ENCODE data around the gene CNGB1. TPM values are rescaled to one million over a fixed set of nuclear protein-coding genes. Genes with fewer than 3 reads are reported as not detected.
"Not testable (repeated sequence)": the region's sequence is repeated elsewhere in the genome, so short reads cannot be mapped to it uniquely, and the experiment has no call there.

Gene CNGB1
- total RNA-seq, 1 experiment from 2014 or later, result not detected

- no peak overlapping the region for H3K4me3 ChIP-seq
- no peak overlapping the region for H3K27ac ChIP-seq
- no peaks in the 10 kb centered on the region for H3K4me1 ChIP-seq
- no peak for DNase-seq
- H3K27me3 ChIP-seq, result peaks cover 16% of the 10 kb centered on the region
- no peaks in the 10 kb centered on the region for H3K36me3 ChIP-seq
- H3K9me3 ChIP-seq (replicated peaks), result no peaks in the 10 kb centered on the region
These were observed 46.4 kb downstream of the CNGB1 start for GRCh38 chr16:57924514-57924913.

GRCh38 chr16:57923841-57924240 lies 47.1 kb downstream of the CNGB1 start:
- no peak overlapping the region for H3K27ac ChIP-seq
- no peaks in the 10 kb centered on the region for H3K36me3 ChIP-seq
- no peaks in the 10 kb centered on the region for H3K4me1 ChIP-seq
- no peaks in the 10 kb centered on the region for H3K9me3 ChIP-seq (replicated peaks)
- no peak overlapping the region for H3K4me3 ChIP-seq
- no peak for DNase-seq
- H3K27me3 ChIP-seq, result peaks cover 16% of the 10 kb centered on the region

DNA sequence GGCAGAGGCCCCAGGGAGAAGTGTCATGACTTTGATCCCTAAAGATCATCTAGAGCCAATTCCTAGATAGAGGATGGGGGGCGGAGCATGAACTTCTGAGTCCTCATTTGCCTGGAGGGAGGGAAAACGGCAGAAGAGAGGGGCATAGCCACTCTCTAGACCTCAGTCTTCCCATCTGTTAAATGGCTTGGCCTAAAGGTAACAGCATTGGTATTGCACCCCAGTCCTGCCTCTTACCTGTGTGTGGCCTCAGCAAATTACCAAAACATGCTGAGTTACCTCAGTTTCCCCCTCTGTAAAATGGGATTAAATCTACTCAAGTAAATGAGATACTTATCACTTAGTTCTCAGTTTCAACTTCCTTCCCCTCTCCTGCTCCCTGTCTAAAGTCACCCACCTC lies 47.5 kb downstream of the CNGB1 start:
- no peak for DNase-seq
- Histone ChIP-seq H3K9me3 (replicated peaks) (no peaks in the 10 kb centered on the region), H3K27ac (no peak overlapping the region), H3K27me3 (peaks cover 16% of the 10 kb centered on the region), H3K4me1 (no peaks in the 10 kb centered on the region), H3K4me3 (no peak overlapping the region), H3K36me3 (no peaks in the 10 kb centered on the region)

- no peaks in the 10 kb centered on the region for H3K9me3 ChIP-seq (replicated peaks)
- H3K27me3 ChIP-seq, result peaks cover 5% of the 10 kb centered on the region
- H3K4me1 ChIP-seq, result no peaks in the 10 kb centered on the region
- DNase-seq, result no peak
- no peak overlapping the region for H3K27ac ChIP-seq
- H3K4me3 ChIP-seq, result no peak overlapping the region
- no peaks in the 10 kb centered on the region for H3K36me3 ChIP-seq
These were observed 50.1 kb downstream of the CNGB1 start for GRCh38 chr16:57920880-57921229.

- no peak overlapping the region for H3K4me3 ChIP-seq
- H3K9me3 ChIP-seq (replicated peaks), result no peaks in the 10 kb centered on the region
- peaks cover 5% of the 10 kb centered on the region for H3K27me3 ChIP-seq
- H3K27ac ChIP-seq, result no peak overlapping the region
- no peak for DNase-seq
- no peaks in the 10 kb centered on the region for H3K4me1 ChIP-seq
- no peaks in the 10 kb centered on the region for H3K36me3 ChIP-seq
These were observed 50.6 kb downstream of the CNGB1 start for GRCh38 chr16:57920215-57920879.

DNA sequence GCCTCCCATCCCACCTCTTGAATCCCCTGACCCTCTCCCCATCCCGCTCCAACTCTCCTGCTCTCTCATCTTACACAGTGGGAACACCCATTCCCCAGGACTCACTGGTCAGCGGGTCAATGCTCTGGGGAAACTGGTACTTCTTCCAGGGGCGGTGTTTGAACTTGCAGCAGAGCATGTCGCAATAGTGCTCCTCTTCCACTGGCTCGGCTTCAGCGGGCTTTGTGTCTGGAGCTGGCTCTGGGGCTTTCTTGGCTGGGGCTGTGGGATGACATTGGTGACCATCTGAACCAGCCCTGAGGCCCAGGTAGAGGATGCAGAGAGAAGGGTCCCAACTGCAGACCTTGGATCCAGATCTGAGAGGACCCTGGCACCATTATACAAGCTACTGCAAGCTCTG lies 51.9 kb downstream of the CNGB1 start:
- no peaks in the 10 kb centered on the region for H3K36me3 ChIP-seq
- H3K27me3 ChIP-seq, result peaks cover 9% of the 10 kb centered on the region
- H3K4me3 ChIP-seq, result no peak overlapping the region
- H3K27ac ChIP-seq, result no peak overlapping the region
- H3K9me3 ChIP-seq (replicated peaks), result no peaks in the 10 kb centered on the region
- no peaks in the 10 kb centered on the region for H3K4me1 ChIP-seq
- DNase-seq, result no peak

- no peak for DNase-seq
- Histone ChIP-seq H3K4me3 (no peak overlapping the region), H3K4me1 (no peaks in the 10 kb centered on the region), H3K27ac (no peak overlapping the region), H3K9me3 (replicated peaks) (no peaks in the 10 kb centered on the region), H3K27me3 (peaks cover 9% of the 10 kb centered on the region), H3K36me3 (no peaks in the 10 kb centered on the region)
These were observed 52.5 kb downstream of the CNGB1 start for GRCh38 chr16:57918444-57918843.

GRCh38 chr16:57917929-57918328 lies 53.0 kb downstream of the CNGB1 start:
- not testable (repeated sequence) for DNase-seq; H3K9me3 ChIP-seq (replicated peaks); H3K4me3 ChIP-seq; H3K27ac ChIP-seq; H3K27me3 ChIP-seq; H3K36me3 ChIP-seq; H3K4me1 ChIP-seq

GRCh38 chr16:57917489-57917888 lies 53.4 kb downstream of the CNGB1 start:
- not testable (repeated sequence) for DNase-seq; H3K4me1 ChIP-seq; H3K27ac ChIP-seq; H3K36me3 ChIP-seq; H3K9me3 ChIP-seq (replicated peaks); H3K27me3 ChIP-seq; H3K4me3 ChIP-seq

- no peaks in the 10 kb centered on the region for H3K9me3 ChIP-seq (replicated peaks)
- H3K4me3 ChIP-seq, result no peak overlapping the region
- peaks cover 6% of the 10 kb centered on the region for H3K27me3 ChIP-seq
- no peak overlapping the region for H3K27ac ChIP-seq
- H3K36me3 ChIP-seq, result no peaks in the 10 kb centered on the region
- no peaks in the 10 kb centered on the region for H3K4me1 ChIP-seq
- DNase-seq, result no peak
These were observed 54.0 kb downstream of the CNGB1 start for GRCh38 chr16:57916735-57917438.

- peaks cover 4% of the 10 kb centered on the region; the same call in 1 of the 2 replicates for H3K27me3 ChIP-seq
These were observed 55.0 kb downstream of the CNGB1 start for GRCh38 chr16:57915811-57916488.

DNA sequence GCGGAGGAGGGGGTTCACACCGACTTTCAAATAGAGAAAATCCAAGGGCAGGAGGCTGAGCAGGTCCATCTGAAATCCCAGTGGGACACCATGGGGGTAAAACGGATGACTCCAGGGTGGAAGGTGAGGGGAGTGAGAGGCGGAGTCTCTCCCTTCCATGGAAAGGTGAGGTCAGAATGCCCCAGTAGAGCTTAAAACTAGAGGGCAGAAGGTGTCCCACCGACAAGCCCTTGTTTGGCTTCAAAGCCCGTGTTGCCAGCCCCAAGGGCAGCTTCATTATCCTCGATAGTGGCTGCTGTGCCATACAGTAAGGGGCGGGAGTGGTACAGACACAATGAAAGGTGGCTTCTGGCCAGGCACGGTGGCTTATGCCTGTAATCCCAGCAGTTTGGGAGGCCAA lies 55.7 kb downstream of the CNGB1 start:
- H3K4me1 ChIP-seq, result no peaks in the 10 kb centered on the region
- H3K27me3 ChIP-seq, result peaks cover 4% of the 10 kb centered on the region; the same call in 1 of the 2 replicates
- H3K4me3 ChIP-seq, result no peak overlapping the region
- H3K9me3 ChIP-seq (replicated peaks), result no peaks in the 10 kb centered on the region
- no peak for DNase-seq
- H3K36me3 ChIP-seq, result no peaks in the 10 kb centered on the region
- H3K27ac ChIP-seq, result no peak overlapping the region

More at GRCh38 chr16:57915811-57916488, 55.0 kb downstream of the CNGB1 start:
- DNase-seq, result no peak
- H3K9me3 ChIP-seq (replicated peaks), result no peaks in the 10 kb centered on the region
- H3K36me3 ChIP-seq, result no peaks in the 10 kb centered on the region
- H3K4me3 ChIP-seq, result no peak overlapping the region
- H3K27ac ChIP-seq, result no peak overlapping the region
- H3K4me1 ChIP-seq, result no peaks in the 10 kb centered on the region

DNA sequence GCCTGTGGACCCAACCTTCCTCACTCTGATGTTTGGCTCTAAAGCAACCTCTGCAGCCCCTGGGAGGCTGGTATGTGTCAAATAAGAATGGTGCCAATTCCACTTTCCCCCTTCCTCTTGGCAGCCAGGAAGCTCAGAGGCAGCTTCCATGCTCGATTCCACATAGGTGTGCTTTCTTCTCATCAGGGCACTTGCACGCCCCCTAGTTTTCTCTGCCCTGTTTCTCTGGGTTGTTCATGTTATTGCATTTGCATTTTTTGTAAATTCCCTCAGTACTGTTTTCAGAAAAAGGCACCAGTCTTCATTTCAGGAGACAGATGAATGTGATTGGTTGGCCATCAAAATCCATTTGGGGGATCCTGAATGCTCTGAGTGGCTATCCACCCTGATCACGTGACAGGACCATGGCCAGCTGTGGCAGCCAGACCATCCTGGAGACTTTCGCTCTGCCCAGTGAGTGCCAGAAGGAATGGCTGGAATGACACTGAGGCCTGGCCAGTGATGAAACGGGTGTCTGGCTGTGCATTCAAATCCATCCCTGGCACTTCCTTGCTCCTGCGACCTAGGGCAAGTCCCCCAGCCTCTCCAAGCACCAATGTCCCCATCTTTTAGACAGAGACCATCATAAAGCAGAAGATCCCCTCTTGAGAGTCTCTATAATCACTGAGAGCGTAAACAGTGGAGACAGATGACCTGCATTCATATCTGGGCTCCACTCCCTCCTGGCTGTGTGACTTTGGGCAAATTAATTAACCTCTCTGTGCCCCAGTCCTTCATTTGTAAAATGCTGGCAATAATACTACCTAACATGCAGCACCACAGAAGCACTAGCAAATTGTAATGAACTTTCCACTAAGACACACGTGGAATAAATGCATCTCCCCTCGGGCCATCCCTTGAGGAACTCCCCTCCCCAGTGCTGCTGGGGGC lies 56.4 kb downstream of the CNGB1 start:
- no peaks in the 10 kb centered on the region for H3K36me3 ChIP-seq
- no peak overlapping the region for H3K4me3 ChIP-seq
- H3K4me1 ChIP-seq, result no peaks in the 10 kb centered on the region
- no peaks in the 10 kb centered on the region for H3K9me3 ChIP-seq (replicated peaks)
- peaks cover 8% of the 10 kb centered on the region; the same call in 1 of the 2 replicates for H3K27me3 ChIP-seq
- H3K27ac ChIP-seq, result no peak overlapping the region
- no peak for DNase-seq

DNA sequence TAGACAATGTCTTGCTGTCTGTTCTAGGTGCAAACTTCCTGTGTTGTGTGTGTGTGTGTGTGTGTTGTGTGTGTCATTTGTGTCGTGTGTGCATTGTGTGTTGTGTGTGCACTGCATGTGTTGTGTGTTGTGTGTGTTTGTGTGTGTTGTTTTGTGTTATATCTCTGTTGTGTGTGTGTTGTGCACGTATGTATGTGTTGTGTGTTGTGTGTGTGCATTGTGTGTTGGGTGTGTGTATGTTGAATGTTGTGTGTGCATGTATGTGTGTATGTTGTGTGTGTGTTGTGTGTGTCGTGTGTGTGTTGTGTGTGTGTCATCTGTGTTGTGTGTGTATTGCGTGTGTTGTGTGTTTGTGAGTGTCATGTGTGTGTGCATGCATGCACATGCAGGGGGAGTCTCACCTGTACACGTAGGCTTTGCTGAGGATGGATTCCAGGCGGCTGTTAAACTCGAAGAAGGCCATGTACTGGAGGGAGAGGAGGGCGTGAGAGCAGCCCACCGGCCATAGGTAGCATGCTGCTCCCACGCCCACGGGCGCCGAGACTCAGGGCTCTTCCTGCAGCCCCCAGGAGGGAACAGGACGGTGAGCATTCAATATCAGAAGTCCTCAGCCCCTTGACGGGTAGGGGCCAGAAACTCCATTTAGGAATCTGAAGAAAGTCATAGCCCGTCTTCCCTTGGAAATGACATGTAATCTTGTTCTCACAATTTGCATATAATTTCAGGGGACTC lies 58.2 kb downstream of the CNGB1 start:
- no peak overlapping the region for H3K27ac ChIP-seq
- DNase-seq, result no peak
- H3K36me3 ChIP-seq, result no peaks in the 10 kb centered on the region
- peaks cover 21% of the 10 kb centered on the region for H3K27me3 ChIP-seq
- no peaks in the 10 kb centered on the region for H3K9me3 ChIP-seq (replicated peaks)
- H3K4me1 ChIP-seq, result no peaks in the 10 kb centered on the region
- no peak overlapping the region for H3K4me3 ChIP-seq
